GM06990 (cell line): ENCODE data around the gene RNASET2.

ENCODE experiments used
- DNase-seq: peaks from one replicate; pipeline ENCODE4 v3.0.0-alpha.2; 2011; ENCODE audit not compliant: insufficient read length; ENCODE audit errors: extremely low read depth
- H3K27me3 ChIP-seq: replicated peaks from 2 replicates; pipeline ENCODE4 v1.6.0; 2011; ENCODE audit warnings: low read length; ENCODE audit not compliant: control insufficient read depth, insufficient read depth
- H3K36me3 ChIP-seq: 2 replicates; pipeline ENCODE4 v1.5.1; 2011; ENCODE audit warnings: low read length; ENCODE audit not compliant: control insufficient read depth, insufficient read depth
- H3K4me3 ChIP-seq: replicated peaks from 2 replicates; pipeline ENCODE4 v1.5.1; 2011; ENCODE audit warnings: low read depth, mild to moderate bottlenecking, control low read depth, low read length
- CTCF ChIP-seq: IDR thresholded peaks from 2 replicates; pipeline ENCODE4 v1.5.1; 2011; ENCODE audit warnings: low read length, control low read depth, mild to moderate bottlenecking, inconsistent platforms; ENCODE audit not compliant: insufficient read depth, poor library complexity, severe bottlenecking

Gene RNASET2

GRCh38 chr6:166976636-166977035 is 20.3 kb upstream of the RNASET2 start:
- no peaks in the 10 kb centered on the region; the same call in 1 of the 2 replicates for H3K36me3 ChIP-seq

GRCh38 chr6:166972101-166972500 is 15.8 kb upstream of the RNASET2 start:
- no peaks in the 10 kb centered on the region; the same call in 1 of the 2 replicates for H3K36me3 ChIP-seq
- H3K27me3 ChIP-seq = no peaks in the 10 kb centered on the region
- DNase-seq = no peak
- TF ChIP-seq CTCF = no peak
- H3K4me3 ChIP-seq = no peak overlapping the region

More at GRCh38 chr6:166976636-166977035, 20.3 kb upstream of the RNASET2 start:
- Histone ChIP-seq H3K27me3 (no peaks in the 10 kb centered on the region), H3K4me3 (no peak overlapping the region)
- no peak for DNase-seq
- TF ChIP-seq CTCF = no peak

GRCh38 chr6:166971271-166971670 is 14.9 kb upstream of the RNASET2 start:
- no peak overlapping the region for H3K4me3 ChIP-seq
- DNase-seq = no peak

GRCh38 chr6:166970776-166971175 is 14.4 kb upstream of the RNASET2 start:
- H3K27me3 ChIP-seq = no peaks in the 10 kb centered on the region
- no peak overlapping the region for H3K4me3 ChIP-seq
- TF ChIP-seq CTCF = no peak
- no peak for DNase-seq
- H3K36me3 ChIP-seq = no peaks in the 10 kb centered on the region; the same call in 1 of the 2 replicates

More at GRCh38 chr6:166971271-166971670, 14.9 kb upstream of the RNASET2 start:
- no peak for TF ChIP-seq CTCF
- Histone ChIP-seq H3K36me3 (no peaks in the 10 kb centered on the region; the same call in 1 of the 2 replicates), H3K27me3 (no peaks in the 10 kb centered on the region)

GRCh38 chr6:166970091-166970490 is 13.7 kb upstream of the RNASET2 start:
- Histone ChIP-seq H3K27me3 (no peaks in the 10 kb centered on the region), H3K36me3 (no peaks in the 10 kb centered on the region; the same call in 1 of the 2 replicates), H3K4me3 (no peak overlapping the region)
- no peak for DNase-seq
- no peak for TF ChIP-seq CTCF
